ENCODE measurements around the gene SLC2A4RG. TPM values are rescaled to one million over a fixed set of nuclear protein-coding genes. Genes with fewer than 3 reads are reported as not detected.

Gene SLC2A4RG
- total and polyA plus RNA-seq, 12 donors, result 7.9 to 210 (median 47.9) TPM

DNA sequence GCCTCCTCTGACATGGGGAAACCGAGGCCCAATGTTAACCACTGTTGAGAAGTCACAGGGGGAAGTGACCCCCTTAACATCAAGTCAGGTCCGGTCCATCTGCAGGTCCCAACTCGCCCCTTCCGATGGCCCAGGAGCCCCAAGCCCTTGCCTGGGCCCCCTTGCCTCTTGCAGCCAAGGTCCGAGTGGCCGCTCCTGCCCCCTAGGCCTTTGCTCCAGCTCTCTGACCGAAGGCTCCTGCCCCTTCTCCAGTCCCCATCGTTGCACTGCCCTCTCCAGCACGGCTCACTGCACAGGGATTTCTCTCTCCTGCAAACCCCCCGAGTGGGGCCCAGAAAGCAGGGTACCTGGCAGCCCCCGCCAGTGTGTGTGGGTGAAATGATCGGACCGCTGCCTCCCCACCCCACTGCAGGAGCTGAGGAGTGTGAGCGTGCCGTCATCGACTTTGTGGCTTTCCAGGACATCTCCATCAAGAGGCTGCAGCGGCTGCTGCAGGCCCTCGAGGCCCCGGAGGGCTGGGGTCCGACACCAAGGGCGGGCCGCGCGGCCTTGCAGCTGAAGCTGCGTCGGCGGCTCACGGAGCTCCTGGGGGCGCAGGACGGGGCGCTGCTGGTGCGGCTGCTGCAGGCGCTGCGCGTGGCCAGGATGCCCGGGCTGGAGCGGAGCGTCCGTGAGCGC, 41.6 kb upstream of the SLC2A4RG start:
- H3K9me3 ChIP-seq (replicated peaks in 1 of 3), result no peaks in the 10 kb centered on the region
- no peak overlapping the region for H3K27ac ChIP-seq
- TF ChIP-seq, protein P1, sequence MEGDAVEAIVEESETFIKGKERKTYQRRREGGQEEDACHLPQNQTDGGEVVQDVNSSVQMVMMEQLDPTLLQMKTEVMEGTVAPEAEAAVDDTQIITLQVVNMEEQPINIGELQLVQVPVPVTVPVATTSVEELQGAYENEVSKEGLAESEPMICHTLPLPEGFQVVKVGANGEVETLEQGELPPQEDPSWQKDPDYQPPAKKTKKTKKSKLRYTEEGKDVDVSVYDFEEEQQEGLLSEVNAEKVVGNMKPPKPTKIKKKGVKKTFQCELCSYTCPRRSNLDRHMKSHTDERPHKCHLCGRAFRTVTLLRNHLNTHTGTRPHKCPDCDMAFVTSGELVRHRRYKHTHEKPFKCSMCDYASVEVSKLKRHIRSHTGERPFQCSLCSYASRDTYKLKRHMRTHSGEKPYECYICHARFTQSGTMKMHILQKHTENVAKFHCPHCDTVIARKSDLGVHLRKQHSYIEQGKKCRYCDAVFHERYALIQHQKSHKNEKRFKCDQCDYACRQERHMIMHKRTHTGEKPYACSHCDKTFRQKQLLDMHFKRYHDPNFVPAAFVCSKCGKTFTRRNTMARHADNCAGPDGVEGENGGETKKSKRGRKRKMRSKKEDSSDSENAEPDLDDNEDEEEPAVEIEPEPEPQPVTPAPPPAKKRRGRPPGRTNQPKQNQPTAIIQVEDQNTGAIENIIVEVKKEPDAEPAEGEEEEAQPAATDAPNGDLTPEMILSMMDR (IDR thresholded peaks at IDR 0.05), result no peak
- TF ChIP-seq POLR2A (IDR thresholded peaks at IDR 0.05), result no peak
- intact Hi-C loops (cut with DNase I), result no loop called here
- H3K27me3 ChIP-seq, result no peaks in the 10 kb centered on the region
- WGBS, 4 donors, result 68 to 77% (median 73%) methylated on average over 15 to 40 of the region's 40 CpGs
- H3K4me1 ChIP-seq (replicated peaks in 1 of 2), result peaks cover 27 to 38% of the 10 kb centered on the region in 2 donors
- DNase-seq, result peak in 2 of 7 donors; percentile 24 to 26
- no peak overlapping the region for H3K4me3 ChIP-seq
- peaks cover 0 to 8% of the 10 kb centered on the region in 2 donors for H3K36me3 ChIP-seq (replicated peaks in 1 of 2)

DNA sequence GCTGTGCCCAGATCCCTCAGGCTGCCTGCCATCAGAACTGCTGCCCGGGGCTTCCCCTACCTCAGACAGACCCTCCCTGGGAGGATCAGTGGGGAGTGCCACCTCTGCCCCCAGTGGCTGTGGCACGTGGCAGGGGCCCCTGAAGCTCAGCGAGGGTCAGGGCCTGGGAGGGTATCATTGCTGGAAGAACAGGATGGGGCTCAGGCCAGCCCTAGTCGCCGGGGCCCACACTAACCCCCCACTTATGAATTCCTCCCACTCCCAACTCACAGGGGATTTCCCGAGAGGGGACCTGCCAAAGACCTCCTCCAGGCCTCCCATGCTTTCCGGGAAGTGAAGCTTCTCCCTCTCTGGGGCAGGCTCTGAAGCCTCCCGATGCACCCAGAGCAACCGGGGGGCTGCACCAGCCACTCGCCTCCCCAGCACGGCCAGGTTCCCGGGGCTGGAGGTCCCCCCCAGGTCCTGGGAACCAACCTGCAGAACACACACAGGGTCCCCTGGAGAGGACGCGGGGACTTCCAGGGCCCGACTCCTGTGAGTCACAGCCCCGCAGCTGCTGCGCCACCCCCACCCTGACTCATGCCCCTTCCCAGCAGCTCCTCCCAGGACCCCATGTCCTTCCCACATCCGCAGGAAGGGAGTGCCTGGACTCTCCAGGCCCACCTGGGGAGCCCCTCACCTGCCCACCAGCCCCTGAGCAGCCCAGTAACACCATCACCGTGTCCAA, 40.7 kb upstream of the SLC2A4RG start:
- 24 to 48% (median 42%) methylated on average over 5 to 19 of the region's 19 CpGs for WGBS, 4 donors
- peaks cover 0 to 13% of the 10 kb centered on the region in 2 donors for H3K36me3 ChIP-seq (replicated peaks in 1 of 2)
- TF ChIP-seq, protein P1 (IDR thresholded peaks at IDR 0.05), result no peak
- TF ChIP-seq POLR2A (IDR thresholded peaks at IDR 0.05), result no peak
- H3K4me1 ChIP-seq (replicated peaks in 1 of 2), result peaks cover 27 to 38% of the 10 kb centered on the region in 2 donors
- peak; percentile 77 to 92 (median 90) for DNase-seq
- intact Hi-C loops (cut with DNase I), result no loop called here
- H3K27ac ChIP-seq, result peak overlapping the region in 3 of 5 donors; percentile 34 to 92 (median 82)
- H3K4me3 ChIP-seq, result peak overlapping the region in 1 of 4 donors; percentile 26
- H3K27me3 ChIP-seq, result no peaks in the 10 kb centered on the region
- H3K9me3 ChIP-seq (replicated peaks in 1 of 3), result no peaks in the 10 kb centered on the region

DNA sequence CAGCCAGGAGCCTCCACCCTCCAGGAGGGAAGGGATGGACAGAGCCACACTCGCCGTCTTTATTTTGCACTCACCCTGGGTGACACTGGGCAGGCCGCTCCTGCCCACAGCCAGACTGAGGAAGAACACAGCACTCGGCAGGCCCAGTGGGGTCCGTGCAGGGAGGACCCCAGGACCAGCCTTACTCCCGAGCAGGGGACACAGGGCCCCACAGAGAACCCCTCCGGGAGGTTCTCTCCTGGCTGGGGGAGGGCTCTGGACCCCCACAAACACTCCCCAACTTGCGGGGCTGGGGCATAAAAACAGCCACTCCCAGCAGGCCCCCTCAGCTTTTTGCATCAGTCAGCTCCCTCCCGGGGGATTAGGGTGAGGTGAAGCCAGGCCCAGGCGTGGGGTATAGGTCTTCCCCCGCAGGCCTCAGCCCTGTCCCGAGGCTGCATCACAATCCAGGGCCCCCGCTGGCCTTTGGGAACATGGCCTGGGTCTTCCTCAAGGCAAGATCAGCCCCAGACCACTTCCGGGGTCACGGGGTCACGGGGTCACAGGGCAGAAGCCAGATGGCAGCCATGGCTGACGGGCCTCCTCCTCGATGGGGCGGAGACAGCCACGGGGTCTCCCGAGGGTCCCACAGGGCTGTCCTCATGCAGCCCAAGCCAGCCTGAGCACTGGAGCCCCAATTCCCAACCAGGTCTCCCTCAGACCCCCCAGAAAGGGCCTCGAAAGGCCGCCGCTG, 39.9 kb upstream of the SLC2A4RG start:
- peak overlapping the region in 3 of 5 donors; percentile 34 to 92 (median 82) for H3K27ac ChIP-seq
- no peaks in the 10 kb centered on the region for H3K27me3 ChIP-seq
- H3K36me3 ChIP-seq (replicated peaks in 1 of 2), result peaks cover 0 to 17% of the 10 kb centered on the region in 2 donors
- peak overlapping the region in 1 of 4 donors; percentile 26 for H3K4me3 ChIP-seq
- no peaks in the 10 kb centered on the region for H3K9me3 ChIP-seq (replicated peaks in 1 of 3)
- no peak for TF ChIP-seq POLR2A (IDR thresholded peaks at IDR 0.05)
- TF ChIP-seq, protein P1 (IDR thresholded peaks at IDR 0.05), result no peak
- DNase-seq, result peak in 3 of 7 donors; percentile 32 to 59 (median 34)
- WGBS, 4 donors, result 61 to 76% (median 68%) methylated on average over 7 to 24 of the region's 24 CpGs
- intact Hi-C loops (cut with DNase I), result loop anchor here in 1 of 2 donors (10.0 kb wide), 1 partner anchor 155 kb away; no protein-coding TSS in a partner anchor
- peaks cover 27 to 38% of the 10 kb centered on the region in 2 donors for H3K4me1 ChIP-seq (replicated peaks in 1 of 2)

Data from adrenal gland (tissue), 12 donors.